HL-60 (cell line): Measurements from ENCODE around the gene EIF3J.

ENCODE experiments used
- REST ChIP-seq: IDR thresholded peaks from 2 replicates; pipeline ENCODE4 v1.6.1; 2012; ENCODE audit warnings: low read depth; ENCODE audit not compliant: insufficient replicate concordance
- SPI1 ChIP-seq: IDR thresholded peaks from 2 replicates; pipeline ENCODE4 v1.6.1; 2012; ENCODE audit warnings: low read depth, mild to moderate bottlenecking, borderline replicate concordance
- TF ChIP-seq, protein P1 (sequence below): IDR thresholded peaks from one replicate; pipeline ENCODE4 v1.5.1; 2011; ENCODE audit warnings: low read length, control low read depth, inconsistent platforms; ENCODE audit not compliant: insufficient read depth

GRCh38 chr15:44570361-44570760, 33.4 kb downstream of the EIF3J start:
- TF ChIP-seq REST, result no peak
- TF ChIP-seq, protein P1, sequence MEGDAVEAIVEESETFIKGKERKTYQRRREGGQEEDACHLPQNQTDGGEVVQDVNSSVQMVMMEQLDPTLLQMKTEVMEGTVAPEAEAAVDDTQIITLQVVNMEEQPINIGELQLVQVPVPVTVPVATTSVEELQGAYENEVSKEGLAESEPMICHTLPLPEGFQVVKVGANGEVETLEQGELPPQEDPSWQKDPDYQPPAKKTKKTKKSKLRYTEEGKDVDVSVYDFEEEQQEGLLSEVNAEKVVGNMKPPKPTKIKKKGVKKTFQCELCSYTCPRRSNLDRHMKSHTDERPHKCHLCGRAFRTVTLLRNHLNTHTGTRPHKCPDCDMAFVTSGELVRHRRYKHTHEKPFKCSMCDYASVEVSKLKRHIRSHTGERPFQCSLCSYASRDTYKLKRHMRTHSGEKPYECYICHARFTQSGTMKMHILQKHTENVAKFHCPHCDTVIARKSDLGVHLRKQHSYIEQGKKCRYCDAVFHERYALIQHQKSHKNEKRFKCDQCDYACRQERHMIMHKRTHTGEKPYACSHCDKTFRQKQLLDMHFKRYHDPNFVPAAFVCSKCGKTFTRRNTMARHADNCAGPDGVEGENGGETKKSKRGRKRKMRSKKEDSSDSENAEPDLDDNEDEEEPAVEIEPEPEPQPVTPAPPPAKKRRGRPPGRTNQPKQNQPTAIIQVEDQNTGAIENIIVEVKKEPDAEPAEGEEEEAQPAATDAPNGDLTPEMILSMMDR, result no peak
- no peak for TF ChIP-seq SPI1
